PC-9 (cell line): ENCODE data around the gene UBAP2L.
"Not testable (repeated sequence)": the region's sequence is repeated elsewhere in the genome, so short reads cannot be mapped to it uniquely, and the experiment has no call there.

ENCODE experiments used
- EZH2 ChIP-seq: fragments of 200-600 bp; sonication (generic); IDR thresholded peaks from 2 replicates; pipeline ENCODE4 v1.8.0; 2017; ENCODE audit warnings: antibody characterized with exemption, low read depth
- TF ChIP-seq, protein P1 (sequence below): fragments of 200-600 bp; sonication (generic); conservative IDR thresholded peaks from 2 replicates; pipeline ENCODE4 v1.6.1; 2017; ENCODE audit warnings: mixed run types, antibody characterized with exemption, mild to moderate bottlenecking, moderate library complexity

DNA sequence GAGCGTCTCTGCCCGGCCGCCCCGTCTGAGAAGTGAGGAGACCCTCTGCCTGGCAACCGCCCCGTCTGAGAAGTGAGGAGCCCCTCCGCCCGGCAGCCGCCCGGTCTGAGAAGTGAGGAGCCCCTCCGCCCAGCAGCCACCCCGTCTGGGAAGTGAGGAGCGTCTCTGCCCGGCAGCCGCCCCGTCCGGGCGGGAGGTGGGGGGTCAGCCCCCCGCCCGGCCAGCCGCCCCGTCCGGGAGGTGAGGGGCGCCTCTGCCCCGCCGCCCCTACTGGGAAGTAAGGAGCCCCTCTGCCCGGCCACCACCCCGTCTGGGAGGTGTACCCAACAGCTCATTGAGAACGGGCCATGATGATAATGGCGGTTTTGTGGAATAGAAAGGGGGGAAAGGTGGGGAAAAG lies 66.8 kb downstream of the UBAP2L start:
- TF ChIP-seq, protein P1, sequence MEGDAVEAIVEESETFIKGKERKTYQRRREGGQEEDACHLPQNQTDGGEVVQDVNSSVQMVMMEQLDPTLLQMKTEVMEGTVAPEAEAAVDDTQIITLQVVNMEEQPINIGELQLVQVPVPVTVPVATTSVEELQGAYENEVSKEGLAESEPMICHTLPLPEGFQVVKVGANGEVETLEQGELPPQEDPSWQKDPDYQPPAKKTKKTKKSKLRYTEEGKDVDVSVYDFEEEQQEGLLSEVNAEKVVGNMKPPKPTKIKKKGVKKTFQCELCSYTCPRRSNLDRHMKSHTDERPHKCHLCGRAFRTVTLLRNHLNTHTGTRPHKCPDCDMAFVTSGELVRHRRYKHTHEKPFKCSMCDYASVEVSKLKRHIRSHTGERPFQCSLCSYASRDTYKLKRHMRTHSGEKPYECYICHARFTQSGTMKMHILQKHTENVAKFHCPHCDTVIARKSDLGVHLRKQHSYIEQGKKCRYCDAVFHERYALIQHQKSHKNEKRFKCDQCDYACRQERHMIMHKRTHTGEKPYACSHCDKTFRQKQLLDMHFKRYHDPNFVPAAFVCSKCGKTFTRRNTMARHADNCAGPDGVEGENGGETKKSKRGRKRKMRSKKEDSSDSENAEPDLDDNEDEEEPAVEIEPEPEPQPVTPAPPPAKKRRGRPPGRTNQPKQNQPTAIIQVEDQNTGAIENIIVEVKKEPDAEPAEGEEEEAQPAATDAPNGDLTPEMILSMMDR, result not testable (repeated sequence)
- TF ChIP-seq EZH2, result not testable (repeated sequence)
